ENCODE data around the gene PGA4.

GRCh38 chr11:61181489-61181888, 40.7 kb upstream of the PGA4 start:
- no peak for TF ChIP-seq CTCF (IDR thresholded peaks at IDR 0.05; ENCODE audit: low read depth, low read length, missing input control)
- no peak for TF ChIP-seq MAX (IDR thresholded peaks at IDR 0.05)
- TF ChIP-seq FOXA2 (IDR thresholded peaks at IDR 0.05) = no peak
- no peak for TF ChIP-seq RXRA (IDR thresholded peaks at IDR 0.05)
- no peak for TF ChIP-seq ZBTB33 (IDR thresholded peaks at IDR 0.05)
- no peak for TF ChIP-seq TAF1 (conservative IDR thresholded peaks at IDR 0.05)
- no peak for TF ChIP-seq JUND (IDR thresholded peaks at IDR 0.05)
- TF ChIP-seq YY1 (IDR thresholded peaks at IDR 0.05) = no peak
- TF ChIP-seq FOXA1 (IDR thresholded peaks at IDR 0.05) = no peak

All from liver (tissue), 3 donors.